Testis (tissue), 3 donors: ENCODE results near the gene CDH23. TPM values are rescaled to one million over a fixed set of nuclear protein-coding genes. Genes with fewer than 3 reads are reported as not detected.
A peak's percentile ranks its signal among the peaks of the same experiment; 100 is the strongest.

Experiments used
- DNase-seq: peaks from one replicate; pipeline ENCODE4 v3.0.0-alpha.2; 2019
- H3K27ac ChIP-seq, 2 donors: fragments of 200-600 bp; sonication (generic); one replicate each; pipeline ENCODE4 v1.5.1; 2019
- H3K27me3 ChIP-seq: fragments of 200-600 bp; sonication (generic); one replicate; pipeline ENCODE4 v1.5.1; 2019
- H3K36me3 ChIP-seq: fragments of 200-600 bp; sonication (generic); one replicate; pipeline ENCODE4 v1.5.1; 2017; ENCODE audit warnings: low read depth; ENCODE audit errors: missing control alignments
- H3K4me1 ChIP-seq: fragments of 200-600 bp; sonication (generic); one replicate; pipeline ENCODE4 v1.5.1; 2019
- H3K4me3 ChIP-seq, 2 donors: fragments of 200-600 bp; sonication (generic); one replicate each; pipeline ENCODE4 v1.5.1; 2017 to 2019
- H3K9me3 ChIP-seq: fragments of 200-600 bp; sonication (generic); one replicate; pipeline ENCODE4 v1.5.1; 2017
- CTCF ChIP-seq, 3 experiments: fragments of 450-650 bp in 2 of 3; fragments of 200-600 bp in 1 of 3; sonication (generic) in 1 of 3; IDR thresholded peaks; one replicate each; pipeline ENCODE4 v1.5.1; 2016 to 2019; ENCODE audit warnings: antibody characterized with exemption in 3 of 3, mild to moderate bottlenecking in 2 of 3, moderate library complexity in 1 of 3
- POLR2A ChIP-seq: fragments of 450-650 bp; IDR thresholded peaks from one replicate; pipeline ENCODE4 v1.6.1; 2017; ENCODE audit warnings: antibody characterized with exemption, mild to moderate bottlenecking, moderate library complexity
- WGBS, 2 donors: methylation state at CpG; one replicate each; pipeline ENCODE4 v1.1.5; 2018; 5-methylcytosine and 5-hydroxymethylcytosine counted together
- intact Hi-C: fragments of 100-400 bp; cut with DNase I; formaldehyde crosslinking; loops from one replicate; pipeline ENCODE4 v1.15.1; 2023; ENCODE audit warnings: low total_unique reads
- polyA plus RNA-seq: library from polyadenylated mRNA; stranded (reverse); fragments of 350-450 nt; fragmentation: Illumina TruSeq; extraction: RNeasy Lipid Tissue Mini Kit (QIAGEN cat#74804); gene quantifications from one replicate; pipeline ENCODE4 v1.2.3, GENCODE V29; 2014; ENCODE audit warnings: low read depth, low replicate concordance; ENCODE audit not compliant: insufficient read depth
- total RNA-seq, 2 donors: library from RNA; depleted of rRNA; stranded (reverse); fragments of >200 nt; gene quantifications; one replicate each; pipeline ENCODE4 v1.2.3, GENCODE V29; 2016

The CDH23 gene
- total and polyA plus RNA-seq, 3 donors from 2014 or later: 29.8 to 125 (median 81.7) TPM

GRCh38 chr10:71727105-71727737, 330.5 kb downstream of the CDH23 start:
- WGBS, 2 donors: 71% methylated on average over 9 to 12 of the region's 12 CpGs
- H3K4me1 ChIP-seq: peaks cover 18% of the 10 kb centered on the region
- intact Hi-C loops: no loop called here
- no peak overlapping the region for H3K4me3 ChIP-seq
- TF ChIP-seq CTCF (IDR thresholded peaks at IDR 0.05): no peak
- no peak for TF ChIP-seq POLR2A
- no peaks in the 10 kb centered on the region for H3K36me3 ChIP-seq
- DNase-seq: no peak
- peak overlapping the region; percentile 36 to 65 for H3K27ac ChIP-seq
- H3K27me3 ChIP-seq: no peaks in the 10 kb centered on the region
- no peaks in the 10 kb centered on the region for H3K9me3 ChIP-seq

GRCh38 chr10:71727738-71728737, 331.3 kb downstream of the CDH23 start:
- Histone ChIP-seq H3K4me3 (no peak overlapping the region), H3K27me3 (no peaks in the 10 kb centered on the region), H3K4me1 (peaks cover 18% of the 10 kb centered on the region), H3K9me3 (no peaks in the 10 kb centered on the region), H3K27ac (peak overlapping the region; percentile 36 to 65), H3K36me3 (no peaks in the 10 kb centered on the region)
- TF ChIP-seq POLR2A (no peak), CTCF (IDR thresholded peaks at IDR 0.05) (no peak)
- intact Hi-C loops: no loop called here
- WGBS, 2 donors: 31 to 38% methylated on average over 8 of the region's 8 CpGs
- DNase-seq: peak; percentile 60

- Histone ChIP-seq H3K4me3 (no peak overlapping the region), H3K4me1 (peaks cover 18% of the 10 kb centered on the region), H3K9me3 (no peaks in the 10 kb centered on the region), H3K36me3 (no peaks in the 10 kb centered on the region), H3K27me3 (no peaks in the 10 kb centered on the region), H3K27ac (no peak overlapping the region)
- WGBS, 2 donors: 65 to 79% methylated on average over 10 of the region's 10 CpGs
- intact Hi-C loops: no loop called here
- no peak for TF ChIP-seq CTCF (IDR thresholded peaks at IDR 0.05)
- no peak for DNase-seq
Observed at GRCh38 chr10:71729161-71729636, 332.5 kb downstream of the CDH23 start.

- DNase-seq: no peak
- no peaks in the 10 kb centered on the region for H3K27me3 ChIP-seq
- H3K36me3 ChIP-seq: no peaks in the 10 kb centered on the region
- H3K9me3 ChIP-seq: no peaks in the 10 kb centered on the region
- H3K27ac ChIP-seq: no peak overlapping the region
- H3K4me3 ChIP-seq: no peak overlapping the region
- WGBS, 2 donors: 80 to 91% methylated on average over 2 to 12 of the region's 12 CpGs
- TF ChIP-seq CTCF (IDR thresholded peaks at IDR 0.05): no peak
- no peak for TF ChIP-seq POLR2A
- intact Hi-C loops: no loop called here
- H3K4me1 ChIP-seq: peaks cover 18% of the 10 kb centered on the region
Observed at GRCh38 chr10:71731791-71732190, 335.1 kb downstream of the CDH23 start.
